GM18951 (cell line): ENCODE measurements around the gene TEX54.

ENCODE experiments used
- POLR2A ChIP-seq: IDR thresholded peaks from 4 replicates; pipeline ENCODE4 v1.6.1; 2011; ENCODE audit warnings: mild to moderate bottlenecking; ENCODE audit not compliant: insufficient read length, insufficient read depth; ENCODE audit errors: extremely low read depth
- in situ Hi-C: fragments of 300-500 bp; cut with MboI; formaldehyde crosslinking; loops from one replicate; pipeline ENCODE4 v1.12.0; 2022; ENCODE audit warnings: low sequenced_read_pairs, mixed read lengths, inconsistent platforms; ENCODE audit not compliant: unreplicated experiment

Gene TEX54

GRCh38 chr11:62786318-62787004, 46.2 kb downstream of the TEX54 start:
- in situ Hi-C loops = no loop called here
- TF ChIP-seq POLR2A = no peak

- TF ChIP-seq POLR2A = no peak
- in situ Hi-C loops = no loop called here
These were observed 49.9 kb downstream of the TEX54 start for GRCh38 chr11:62782753-62783152.
